Lower leg skin (tissue), 3 donors: ENCODE results near the gene FAM209A.

ENCODE experiments used
- POLR2A ChIP-seq, 2 donors: fragments of 450-650 bp; IDR thresholded peaks; one replicate each; pipeline ENCODE4 v1.6.1; 2016 to 2017; ENCODE audit warnings: antibody characterized with exemption in 2 of 2, mild to moderate bottlenecking in 1 of 2, moderate library complexity in 1 of 2
- TF ChIP-seq, protein P1 (sequence below), 3 donors: fragments of 450-650 bp; IDR thresholded peaks; one replicate each; pipeline ENCODE4 v1.5.1; 2016; ENCODE audit warnings: antibody characterized with exemption in 3 of 3, mild to moderate bottlenecking in 3 of 3, moderate library complexity in 2 of 3

- TF ChIP-seq, protein P1, sequence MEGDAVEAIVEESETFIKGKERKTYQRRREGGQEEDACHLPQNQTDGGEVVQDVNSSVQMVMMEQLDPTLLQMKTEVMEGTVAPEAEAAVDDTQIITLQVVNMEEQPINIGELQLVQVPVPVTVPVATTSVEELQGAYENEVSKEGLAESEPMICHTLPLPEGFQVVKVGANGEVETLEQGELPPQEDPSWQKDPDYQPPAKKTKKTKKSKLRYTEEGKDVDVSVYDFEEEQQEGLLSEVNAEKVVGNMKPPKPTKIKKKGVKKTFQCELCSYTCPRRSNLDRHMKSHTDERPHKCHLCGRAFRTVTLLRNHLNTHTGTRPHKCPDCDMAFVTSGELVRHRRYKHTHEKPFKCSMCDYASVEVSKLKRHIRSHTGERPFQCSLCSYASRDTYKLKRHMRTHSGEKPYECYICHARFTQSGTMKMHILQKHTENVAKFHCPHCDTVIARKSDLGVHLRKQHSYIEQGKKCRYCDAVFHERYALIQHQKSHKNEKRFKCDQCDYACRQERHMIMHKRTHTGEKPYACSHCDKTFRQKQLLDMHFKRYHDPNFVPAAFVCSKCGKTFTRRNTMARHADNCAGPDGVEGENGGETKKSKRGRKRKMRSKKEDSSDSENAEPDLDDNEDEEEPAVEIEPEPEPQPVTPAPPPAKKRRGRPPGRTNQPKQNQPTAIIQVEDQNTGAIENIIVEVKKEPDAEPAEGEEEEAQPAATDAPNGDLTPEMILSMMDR (IDR thresholded peaks at IDR 0.05) = no peak
- TF ChIP-seq POLR2A (IDR thresholded peaks at IDR 0.05) = no peak
Measured at GRCh38 chr20:56570832-56571231, 46.3 kb downstream of the FAM209A start.
